Gastrocnemius medialis (tissue), 4 donors: ENCODE measurements around the gene TMEM38B.

Experiments used
- CTCF ChIP-seq, 5 experiments: fragments of 450-650 bp in 3 of 5; fragments of 200-600 bp in 2 of 5; sonication (generic) in 2 of 5; IDR thresholded peaks in 4 of 5; conservative IDR thresholded peaks in 1 of 5; 1 replicate in 4 of 5; 2 replicates in 1 of 5; pipeline ENCODE4 v1.5.1; 2016 to 2019; ENCODE audit warnings: antibody characterized with exemption in 5 of 5, mild to moderate bottlenecking in 3 of 5, moderate library complexity in 3 of 5
- POLR2A ChIP-seq, 2 donors: fragments of 450-650 bp; IDR thresholded peaks; one replicate each; pipeline ENCODE4 v1.6.1; 2017; ENCODE audit warnings: antibody characterized with exemption in 2 of 2, mild to moderate bottlenecking in 2 of 2, moderate library complexity in 2 of 2

GRCh38 chr9:105683688-105684275 lies 10.6 kb upstream of the TMEM38B start:
- TF ChIP-seq POLR2A (IDR thresholded peaks at IDR 0.05) (peak in 1 of 2 donors; percentile 17), CTCF (IDR thresholded peaks at IDR 0.05 in 4 of 5, conservative IDR thresholded peaks at IDR 0.05 in 1 of 5) (no peak)
